Adipose tissue (tissue), 3 donors: ENCODE data around the gene NGF. TPM values are rescaled to one million over a fixed set of nuclear protein-coding genes. Genes with fewer than 3 reads are reported as not detected.

ENCODE experiments used
- H3K27ac ChIP-seq: one replicate; pipeline ENCODE4 v1.5.1; 2013; ENCODE audit warnings: low read depth, low read length
- WGBS, 3 donors: extraction: QIAGEN DNeasy Blood & Tissue Kit; methylation state at CpG; one replicate each; pipeline ENCODE4 v1.1.7; 2013; 5-methylcytosine and 5-hydroxymethylcytosine counted together
- polyA plus RNA-seq, 3 donors: library from polyadenylated mRNA; stranded (reverse); fragments of 200-250 nt; gene quantifications; one replicate each; pipeline ENCODE4 v1.2.3, GENCODE V29; 2013
- donor health status: healthy with polysubstance abuse.
- donor health status: Bipolar disorder and iron deficiency.
- donor health status: healthy.

The NGF gene
- polyA plus RNA-seq, 3 donors: 0.66 to 14.7 (median 13.3) TPM

DNA sequence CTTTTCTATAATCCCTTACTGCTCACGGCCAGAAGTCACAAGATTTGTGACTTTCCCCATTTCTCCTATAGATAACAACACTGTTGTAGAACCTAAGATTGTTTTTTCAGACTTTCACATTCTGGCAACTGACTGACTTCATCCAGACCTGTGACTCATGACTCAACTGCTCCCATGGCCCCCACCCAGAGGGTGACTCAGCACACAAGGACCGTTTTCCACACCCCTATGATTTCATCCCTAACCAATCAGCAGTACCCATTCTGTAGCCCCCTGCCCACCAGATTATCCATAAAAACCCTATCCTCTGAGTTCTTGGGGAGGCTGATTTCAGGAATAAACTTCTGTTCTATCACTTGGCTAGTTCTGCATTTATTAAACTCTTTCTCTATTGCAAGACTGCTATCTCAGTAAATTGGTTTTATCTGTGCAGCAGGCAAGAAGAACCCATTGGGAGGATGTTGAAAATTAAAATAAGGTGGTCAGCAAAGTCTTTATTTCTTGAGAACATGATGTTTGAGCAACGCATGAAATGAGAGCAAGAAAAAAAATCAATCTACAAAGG lies 79.7 kb downstream of the NGF start:
- 61 to 72% (median 70%) methylated on average over 3 of the region's 3 CpGs for WGBS, 3 donors
- H3K27ac ChIP-seq: no peak overlapping the region

DNA sequence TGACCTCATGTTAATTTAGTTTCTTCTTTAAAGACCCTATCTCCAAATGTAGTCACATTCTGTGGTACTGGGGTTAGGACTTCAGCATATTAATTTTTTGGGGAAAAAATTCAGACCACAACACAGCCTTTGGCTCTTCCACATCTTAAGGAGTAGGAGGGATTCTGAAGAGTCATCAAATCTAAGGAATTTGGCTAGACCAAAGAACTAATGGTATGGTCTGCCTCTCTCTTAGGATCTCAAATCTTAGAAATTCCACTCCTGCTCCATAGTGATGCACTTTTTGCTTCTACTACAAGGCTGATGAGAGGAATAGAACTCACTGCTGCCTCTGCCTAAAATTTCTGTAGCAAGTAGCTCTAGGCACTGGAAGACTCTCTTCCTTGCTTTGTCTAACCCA lies 80.5 kb downstream of the NGF start:
- H3K27ac ChIP-seq: no peak overlapping the region

DNA sequence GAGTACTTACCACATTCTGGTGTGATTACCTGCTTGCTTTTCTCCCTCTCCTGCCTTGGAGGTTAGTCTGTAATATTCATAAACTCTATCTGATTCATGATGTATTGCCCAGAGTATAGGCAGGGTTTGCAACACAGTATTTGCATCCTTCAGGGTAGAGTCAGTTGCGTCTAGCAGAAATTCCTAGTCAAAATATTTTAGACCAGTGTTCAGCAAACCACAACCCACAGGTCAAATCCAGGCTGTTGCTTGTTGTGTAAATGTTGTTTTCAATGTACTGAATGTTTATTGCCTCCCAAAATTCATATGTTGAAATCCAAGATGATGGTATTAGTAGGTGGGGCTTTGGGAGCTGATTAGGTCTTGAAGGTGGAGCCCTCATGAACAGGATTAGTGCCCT lies 82.9 kb downstream of the NGF start:
- no peak overlapping the region for H3K27ac ChIP-seq
- 90 to 97% (median 96%) methylated on average over 1 of the region's 1 CpG for WGBS, 3 donors

DNA sequence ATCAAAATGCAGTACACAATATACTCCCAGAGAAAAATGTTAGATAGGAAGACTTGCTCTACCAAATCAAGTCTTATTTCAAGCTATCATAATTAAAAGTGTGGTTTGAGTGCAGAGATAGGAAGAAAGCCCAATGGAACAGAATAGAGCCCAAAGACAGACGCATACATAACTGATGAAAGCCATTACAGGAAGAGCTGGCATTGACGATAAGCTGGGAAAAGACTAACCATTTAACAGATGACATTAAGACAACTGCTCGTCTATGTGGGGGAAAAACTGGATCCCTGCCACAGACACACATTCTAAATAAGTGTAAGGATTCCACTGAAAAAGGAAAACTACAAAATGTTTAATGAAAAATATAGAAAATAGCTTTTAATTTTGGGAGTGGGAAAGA lies 85.5 kb downstream of the NGF start:
- H3K27ac ChIP-seq: no peak overlapping the region
- WGBS, 3 donors: 45 to 47% (median 47%) methylated on average over 3 of the region's 3 CpGs

DNA sequence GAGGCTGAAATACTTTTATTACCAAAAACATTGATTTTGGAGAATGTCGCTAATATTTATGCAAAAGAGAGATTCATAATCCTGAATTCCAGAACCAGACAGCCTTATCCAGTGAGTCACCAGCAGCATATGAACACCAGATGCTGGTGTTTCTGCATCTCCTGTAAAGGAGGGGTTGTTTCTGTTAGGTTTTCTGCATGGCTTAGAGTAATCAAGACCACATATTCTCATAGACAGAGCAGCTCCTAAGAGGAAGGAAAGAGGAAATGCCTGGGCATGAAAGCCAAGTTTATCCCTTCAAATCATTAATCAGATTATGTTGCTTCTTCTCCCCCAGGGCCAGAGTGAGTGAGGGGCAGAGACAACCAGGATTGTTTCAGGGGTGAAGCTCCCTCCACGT lies 86.2 kb downstream of the NGF start:
- H3K27ac ChIP-seq: no peak overlapping the region
- whole genome bisulfite sequencing, 3 donors: 34 to 58% (median 40%) methylated on average over 2 of the region's 2 CpGs

DNA sequence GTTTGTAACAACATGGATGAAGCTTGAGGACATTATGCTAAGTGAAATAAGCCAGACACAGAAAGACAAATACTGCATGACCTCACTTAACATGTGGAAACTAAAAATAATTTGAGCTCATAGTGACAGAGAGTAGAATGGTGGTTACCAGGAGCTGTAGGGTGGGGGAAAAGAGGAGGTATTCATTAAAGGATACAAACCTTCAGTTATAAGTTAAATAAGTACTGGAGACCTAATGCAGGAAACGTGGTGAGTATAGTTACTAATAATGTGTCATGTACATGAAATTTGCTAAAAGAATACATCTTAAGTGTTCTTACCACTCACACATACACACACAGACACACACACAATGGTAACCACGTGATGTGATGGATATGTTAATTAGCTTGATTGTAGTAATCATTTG lies 86.7 kb downstream of the NGF start:
- WGBS, 3 donors: 27 to 45% (median 44%) methylated on average over 2 of the region's 2 CpGs
- no peak overlapping the region for H3K27ac ChIP-seq

DNA sequence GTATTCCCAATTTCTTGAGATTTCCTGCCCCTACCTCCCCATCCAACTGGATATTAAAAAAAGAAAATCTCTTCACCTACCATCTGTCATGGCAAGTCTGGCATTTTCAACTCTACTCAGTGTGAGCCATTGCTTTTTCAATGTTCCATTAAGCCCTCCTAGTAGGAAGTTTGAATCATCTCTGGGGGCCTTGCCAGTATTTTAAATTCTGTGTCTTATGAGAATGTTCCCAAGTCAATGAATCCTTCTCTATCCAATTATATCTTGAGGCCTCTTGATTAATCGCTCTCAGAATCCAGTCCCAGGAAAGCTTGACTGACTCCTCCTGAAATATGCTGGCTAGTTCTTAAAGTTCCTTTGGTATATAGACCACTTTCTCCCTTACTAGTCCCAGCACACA lies 91.5 kb downstream of the NGF start:
- WGBS, 3 donors: 91 to 100% (median 100%) methylated on average over 1 of the region's 1 CpG

DNA sequence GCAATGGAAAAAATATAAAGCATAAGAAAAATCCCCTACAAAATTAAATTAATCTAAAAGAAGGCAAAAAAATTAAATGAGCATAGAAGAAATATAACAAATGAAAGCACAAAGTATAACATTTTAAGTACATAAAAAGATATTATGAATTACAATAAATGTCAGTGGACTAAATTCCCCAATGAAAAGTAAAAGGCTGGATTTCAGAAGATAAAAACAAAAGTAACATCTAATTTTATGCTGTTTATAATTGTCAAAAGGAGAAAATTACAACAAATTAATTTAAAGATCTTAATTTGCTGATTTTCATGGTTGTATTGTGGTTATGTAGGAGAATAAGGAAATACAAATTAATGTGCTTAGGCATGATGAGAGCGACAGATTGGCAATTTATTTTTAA lies 92.8 kb downstream of the NGF start:
- WGBS, 3 donors: 94 to 98% (median 96%) methylated on average over 1 of the region's 1 CpG

More for the DNA sequence above, 91.5 kb downstream of the NGF start:
- no peak overlapping the region for H3K27ac ChIP-seq

DNA sequence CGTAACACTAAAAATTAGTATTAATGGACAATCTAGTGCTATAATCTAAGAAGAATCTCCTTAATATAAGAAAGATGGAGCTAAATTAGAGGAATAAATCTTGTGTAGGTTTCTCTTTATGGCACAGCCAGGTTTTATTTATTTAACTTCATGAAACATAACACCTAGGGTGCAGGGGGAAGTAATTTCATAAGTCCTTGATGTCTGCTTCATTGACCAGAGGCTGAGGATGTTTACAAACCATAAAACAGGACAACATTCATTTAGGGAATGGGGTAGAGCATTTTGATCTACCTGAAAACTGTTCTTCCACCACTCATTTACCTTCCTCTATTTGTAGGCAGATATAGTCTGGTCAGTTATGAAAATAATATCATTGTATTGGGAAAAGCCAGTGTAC lies 95.5 kb downstream of the NGF start:
- WGBS, 3 donors: 84 to 94% (median 90%) methylated on average over 1 of the region's 1 CpG
- no peak overlapping the region for H3K27ac ChIP-seq

More for the DNA sequence above, 92.8 kb downstream of the NGF start:
- no peak overlapping the region for H3K27ac ChIP-seq

DNA sequence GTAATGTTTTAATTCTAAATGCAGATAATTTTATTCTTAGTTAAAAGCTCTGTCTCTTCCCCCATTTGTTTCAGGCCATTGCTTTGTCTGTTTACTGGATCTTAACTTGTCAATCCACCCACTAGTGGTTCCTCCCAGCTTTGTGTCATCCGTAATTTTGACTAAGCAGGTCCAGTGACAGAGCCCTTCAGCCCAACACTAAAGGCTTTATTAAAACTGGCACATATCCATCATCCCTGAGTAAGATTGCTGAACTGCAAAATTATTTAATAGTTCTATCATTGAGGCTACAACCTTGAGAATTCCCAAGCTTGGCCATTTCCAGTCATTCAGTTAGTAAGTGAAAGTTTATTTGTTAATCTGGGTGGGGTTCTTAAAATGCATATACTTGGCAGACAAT lies 96.7 kb downstream of the NGF start:
- WGBS, 3 donors: 88 to 93% (median 90%) methylated on average over 1 of the region's 1 CpG

DNA sequence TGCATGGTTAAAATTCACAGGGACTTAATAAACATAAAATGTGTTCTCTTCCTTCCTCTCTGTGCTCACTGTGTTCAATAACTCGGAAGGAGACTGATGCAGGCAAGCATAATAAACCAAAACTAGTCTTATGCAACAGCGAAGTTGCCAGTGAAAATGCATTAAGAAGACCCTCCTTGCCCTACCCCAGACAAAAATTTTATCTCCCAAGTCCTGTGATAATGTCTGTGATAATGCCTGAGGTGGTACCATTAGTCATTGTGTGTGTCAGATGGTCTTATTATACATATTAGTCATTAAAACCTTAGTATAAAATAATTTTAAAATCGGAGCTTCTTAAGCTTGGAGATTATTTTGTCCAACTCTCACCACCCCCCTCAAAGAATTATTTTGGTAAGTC lies 97.8 kb downstream of the NGF start:
- 71 to 89% (median 72%) methylated on average over 3 of the region's 3 CpGs for WGBS, 3 donors
- H3K27ac ChIP-seq: no peak overlapping the region

More for the DNA sequence above, 96.7 kb downstream of the NGF start:
- no peak overlapping the region for H3K27ac ChIP-seq

DNA sequence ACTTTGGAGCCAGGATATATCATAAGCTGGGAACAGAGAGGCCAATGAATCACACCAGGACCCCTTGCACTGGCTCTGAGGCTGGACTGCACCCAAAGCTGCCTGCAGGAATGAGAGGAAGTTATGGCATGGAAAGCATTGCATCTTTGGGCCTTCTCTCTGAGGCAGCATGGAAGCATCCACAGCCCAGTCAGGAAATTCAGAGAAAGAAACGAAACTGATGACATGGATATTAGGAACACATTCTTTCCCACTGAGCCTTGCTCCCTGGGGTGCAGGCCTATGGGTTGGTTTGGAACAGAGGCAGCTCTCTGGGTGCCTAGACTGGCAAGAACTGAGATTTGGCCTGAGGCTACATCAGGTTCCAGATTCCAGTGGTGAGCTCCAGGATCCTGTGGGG lies 98.6 kb downstream of the NGF start:
- H3K27ac ChIP-seq: no peak overlapping the region
- WGBS, 3 donors: 50 to 100% (median 79%) methylated on average over 1 of the region's 1 CpG

DNA sequence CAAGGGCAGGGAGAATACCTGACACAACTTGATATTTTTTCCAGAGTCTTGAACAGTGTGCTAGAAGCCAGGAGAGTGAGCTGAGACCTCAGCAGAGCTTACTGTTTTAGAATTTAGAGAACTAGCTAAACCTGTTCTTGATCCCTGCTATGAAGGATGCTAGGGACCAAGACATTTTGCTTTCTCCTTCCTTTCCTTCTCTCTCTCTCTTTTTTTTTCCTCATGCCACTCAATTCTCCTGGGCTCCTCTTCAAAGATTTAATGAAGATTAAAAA lies 99.0 kb downstream of the NGF start:
- H3K27ac ChIP-seq: no peak overlapping the region

DNA sequence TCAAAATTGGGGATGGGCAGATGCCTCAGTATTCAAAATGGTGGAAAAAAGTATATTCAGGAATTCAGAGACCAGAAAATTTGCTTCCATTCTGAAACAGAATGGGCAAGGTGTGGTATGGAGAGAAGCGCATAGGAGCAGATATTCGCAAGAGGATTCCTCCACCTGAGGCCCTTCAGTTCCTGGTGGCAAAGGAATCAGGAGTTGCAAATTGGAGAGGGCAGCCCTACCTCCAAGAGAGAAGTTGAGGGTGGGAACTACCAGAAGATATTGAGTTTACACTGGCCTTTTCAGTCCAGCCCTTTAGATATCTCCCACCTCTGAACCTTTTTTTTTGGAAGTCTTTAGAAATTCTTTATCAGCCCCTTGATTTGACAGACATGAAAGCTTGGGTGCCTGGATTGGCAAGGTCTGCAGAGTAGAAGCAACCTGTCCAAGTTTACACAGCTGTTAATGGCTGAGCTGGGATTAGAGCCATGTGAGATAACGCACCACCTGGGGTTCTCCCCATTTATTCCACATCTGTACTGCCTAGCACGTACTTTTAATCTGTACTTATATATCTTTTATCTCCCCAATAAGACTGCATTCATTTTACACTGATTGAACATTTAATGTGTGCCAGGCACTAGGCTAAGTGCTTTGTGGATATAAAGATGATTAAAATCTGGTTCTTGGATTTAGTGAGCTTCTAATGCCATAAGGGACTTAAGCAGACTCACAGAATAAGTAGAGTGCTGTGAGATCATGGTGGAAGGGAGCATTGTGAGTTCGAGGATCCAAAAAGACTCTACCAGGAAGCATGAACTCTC lies 99.5 kb downstream of the NGF start:
- no peak overlapping the region for H3K27ac ChIP-seq
- WGBS, 3 donors: 60 to 93% (median 89%) methylated on average over 5 of the region's 5 CpGs

DNA sequence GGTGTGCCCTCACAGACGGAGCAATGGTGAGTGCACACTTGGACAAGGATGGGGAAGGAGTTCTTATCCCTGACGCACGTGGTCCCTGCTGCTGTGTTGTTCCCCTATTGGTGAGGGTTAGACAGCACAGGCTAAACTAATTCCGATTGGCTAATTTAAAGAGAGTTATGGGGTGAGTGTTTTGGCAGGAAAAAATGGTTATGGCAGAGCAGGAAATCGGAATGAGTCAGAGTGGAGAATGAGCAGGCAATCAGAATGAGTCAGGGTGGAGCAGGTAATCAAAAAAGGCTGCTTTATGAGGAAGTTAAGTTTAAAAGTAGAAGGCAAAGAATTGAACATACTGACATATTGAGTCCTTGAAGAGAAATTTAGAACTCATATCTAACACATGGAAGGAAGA lies 100.5 kb downstream of the NGF start:
- WGBS, 3 donors: 87 to 92% (median 91%) methylated on average over 5 of the region's 5 CpGs
- no peak overlapping the region for H3K27ac ChIP-seq

DNA sequence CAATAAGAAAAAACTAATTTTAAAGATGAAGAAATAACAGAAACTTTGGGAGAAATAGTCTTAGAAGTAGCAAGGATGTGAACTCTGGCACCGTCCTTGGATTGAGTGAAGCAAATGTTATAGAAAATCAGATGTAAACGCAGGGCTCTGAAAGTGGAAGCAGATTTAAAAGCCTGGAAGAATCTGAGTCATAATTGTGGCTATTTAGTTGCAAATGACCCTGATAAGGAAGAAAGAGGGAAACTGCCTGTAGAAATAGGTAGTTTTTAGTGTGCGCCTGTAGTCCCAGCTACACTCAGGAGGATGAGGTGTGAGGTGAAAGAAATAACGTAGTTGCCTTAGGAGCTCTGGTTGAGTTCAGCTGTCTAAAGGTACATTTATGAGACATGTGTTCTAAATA lies 101.0 kb downstream of the NGF start:
- H3K27ac ChIP-seq: no peak overlapping the region
- WGBS, 3 donors: 88 to 96% (median 92%) methylated on average over 4 of the region's 4 CpGs

Other genes with a start within 250 kb of the NGF start
- 1 to 10 TPM; 1.6 to 4.3 (median 3.6) TPM for gene TSPAN2, start 248.7 kb downstream of the NGF start, polyA plus RNA-seq